Psoas muscle (tissue), 8 donors: ENCODE data around the gene ADAMTSL1. TPM values are rescaled to one million over a fixed set of nuclear protein-coding genes. Genes with fewer than 3 reads are reported as not detected.

Source experiments
- ATAC-seq, 4 donors: fragments of 200-7000 bp; cut with Tn5 transposase; one replicate each; pipeline ENCODE4 v1.9.1; 2020; ENCODE audit warnings: moderate library complexity in 3 of 4, mild to moderate bottlenecking in 2 of 4
- DNase-seq, 2 donors: peaks; one replicate each; pipeline ENCODE4 v3.0.0-alpha.2; 2020
- H3K27ac ChIP-seq: fragments of 200-600 bp; one replicate; pipeline ENCODE4 v1.8.0; 2022
- H3K27me3 ChIP-seq, 3 donors: fragments of 200-600 bp in 1 of 3; one replicate each; pipeline versions ENCODE4 v1.6.1 to v1.8.0; 2013 to 2022; ENCODE audit warnings: low read length in 2 of 3, mild to moderate bottlenecking in 2 of 3, moderate library complexity in 1 of 3; ENCODE audit not compliant: insufficient read depth in 3 of 3
- H3K36me3 ChIP-seq, 2 donors: fragments of 200-600 bp in 1 of 2; one replicate each; pipeline versions ENCODE4 v1.6.1 to v1.8.0; 2013 to 2022; ENCODE audit warnings: low read depth in 1 of 2, mild to moderate bottlenecking in 1 of 2, moderate library complexity in 1 of 2; ENCODE audit not compliant: insufficient read depth in 1 of 2
- H3K4me1 ChIP-seq: fragments of 200-600 bp; one replicate; pipeline ENCODE4 v1.8.0; 2022
- H3K4me3 ChIP-seq: fragments of 200-600 bp; one replicate; pipeline ENCODE4 v1.8.0; 2022; ENCODE audit warnings: mild to moderate bottlenecking
- H3K9me3 ChIP-seq: fragments of 200-600 bp; one replicate; pipeline ENCODE4 v1.8.0; 2022
- WGBS, 3 donors: extraction: QIAGEN DNeasy Blood & Tissue Kit; methylation state at CpG; one replicate each; pipeline versions ENCODE4 v1.1.6 to v1.1.7; 2013; 5-methylcytosine and 5-hydroxymethylcytosine counted together
- intact Hi-C, 2 donors: fragments of 100-400 bp; cut with DNase I; formaldehyde crosslinking; loops; one replicate each; pipeline versions ENCODE4 v1.11.0 to v1.14.2; 2022
- polyA plus RNA-seq, 3 donors: library from polyadenylated mRNA; stranded (reverse); fragments of 200-250 nt; gene quantifications; one replicate each; pipeline ENCODE4 v1.2.3, GENCODE V29; 2013
- total RNA-seq, 4 donors: library from RNA; stranded (reverse); fragmentation: NEBNext Ultra II Directional in 2 of 4; extraction: Animal tissue kit (Norgen Biotek cat#: 25700) in 2 of 4; gene quantifications; one replicate each; pipeline versions ENCODE4 v1.2.1 to v1.2.4, GENCODE V29; 2021 to 2023
- TF ChIP-seq, protein P1 (sequence below): fragments of 200-600 bp; IDR thresholded peaks from one replicate; pipeline ENCODE4 v1.8.0; 2022; ENCODE audit warnings: antibody characterized with exemption
- donor health status: healthy with polysubstance abuse.
- donor health status: DM: no; HTN: no; CAD: no; lungs with moderate emphysema.
- donor health status: Bipolar disorder and iron deficiency.
- donor health status: healthy.
- donor health status: DM: yes; HTN: yes; CAD: no.
- donor health status: DM: no; HTN: no; CAD: no.
- donor health status: DM: no; HTN: no; CAD: no.
- donor health status: DM: yes; HTN: yes; CAD: no.

The ADAMTSL1 gene
- total and polyA plus RNA-seq, 7 donors: 0.08 to 0.57 (median 0.28) TPM

DNA sequence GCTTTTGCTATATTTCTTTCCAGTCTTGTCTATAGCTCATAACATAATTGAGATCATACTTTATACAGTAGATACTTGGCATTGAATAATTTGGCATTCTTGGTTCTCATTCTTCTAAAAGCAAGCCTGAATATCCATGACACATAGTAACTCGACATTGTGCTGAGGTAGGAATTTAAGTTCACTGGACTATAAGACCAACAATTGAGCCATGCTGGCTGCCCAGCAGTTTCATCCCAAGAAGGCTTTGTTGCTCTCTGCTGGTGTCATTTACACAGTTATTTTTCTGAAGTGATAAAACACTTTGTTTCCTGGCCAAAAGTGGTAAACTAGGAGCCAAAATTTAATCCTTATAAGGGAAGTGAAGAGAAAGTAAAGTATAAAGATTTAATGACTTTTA, 192.0 kb downstream of the ADAMTSL1 start:
- H3K27me3 ChIP-seq: no peaks in the 10 kb centered on the region
- no peak overlapping the region for H3K27ac ChIP-seq
- no peak overlapping the region for H3K4me3 ChIP-seq
- DNase-seq (no peak), ATAC-seq (no peak)
- no peaks in the 10 kb centered on the region for H3K36me3 ChIP-seq
- WGBS, 3 donors: 16 to 35% (median 21%) methylated on average over 1 of the region's 1 CpG
- H3K9me3 ChIP-seq: no peaks in the 10 kb centered on the region
- no peaks in the 10 kb centered on the region for H3K4me1 ChIP-seq
- TF ChIP-seq, protein P1, sequence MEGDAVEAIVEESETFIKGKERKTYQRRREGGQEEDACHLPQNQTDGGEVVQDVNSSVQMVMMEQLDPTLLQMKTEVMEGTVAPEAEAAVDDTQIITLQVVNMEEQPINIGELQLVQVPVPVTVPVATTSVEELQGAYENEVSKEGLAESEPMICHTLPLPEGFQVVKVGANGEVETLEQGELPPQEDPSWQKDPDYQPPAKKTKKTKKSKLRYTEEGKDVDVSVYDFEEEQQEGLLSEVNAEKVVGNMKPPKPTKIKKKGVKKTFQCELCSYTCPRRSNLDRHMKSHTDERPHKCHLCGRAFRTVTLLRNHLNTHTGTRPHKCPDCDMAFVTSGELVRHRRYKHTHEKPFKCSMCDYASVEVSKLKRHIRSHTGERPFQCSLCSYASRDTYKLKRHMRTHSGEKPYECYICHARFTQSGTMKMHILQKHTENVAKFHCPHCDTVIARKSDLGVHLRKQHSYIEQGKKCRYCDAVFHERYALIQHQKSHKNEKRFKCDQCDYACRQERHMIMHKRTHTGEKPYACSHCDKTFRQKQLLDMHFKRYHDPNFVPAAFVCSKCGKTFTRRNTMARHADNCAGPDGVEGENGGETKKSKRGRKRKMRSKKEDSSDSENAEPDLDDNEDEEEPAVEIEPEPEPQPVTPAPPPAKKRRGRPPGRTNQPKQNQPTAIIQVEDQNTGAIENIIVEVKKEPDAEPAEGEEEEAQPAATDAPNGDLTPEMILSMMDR: no peak
- intact Hi-C loops: no loop called here

DNA sequence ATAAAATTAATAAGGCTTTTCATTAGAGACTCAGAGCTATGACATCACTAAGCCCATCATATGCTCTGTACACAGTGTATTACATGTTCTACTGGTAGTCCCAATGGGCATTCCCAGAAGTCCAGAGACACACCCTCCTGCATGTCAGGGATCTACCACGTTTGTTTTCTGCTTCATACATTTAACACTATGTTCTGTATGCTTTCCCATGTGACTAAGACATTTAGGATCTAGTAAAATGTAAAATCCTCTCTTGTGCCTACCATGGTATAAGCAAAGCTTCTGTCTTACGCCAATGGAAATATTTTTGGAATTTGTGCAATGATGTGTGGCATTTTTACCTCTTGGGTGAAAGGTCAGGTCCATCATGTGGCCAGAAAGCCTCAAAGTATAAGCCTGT, 192.4 kb downstream of the ADAMTSL1 start:
- Histone ChIP-seq H3K27ac (no peak overlapping the region), H3K27me3 (no peaks in the 10 kb centered on the region), H3K9me3 (no peaks in the 10 kb centered on the region), H3K36me3 (no peaks in the 10 kb centered on the region), H3K4me1 (no peaks in the 10 kb centered on the region), H3K4me3 (no peak overlapping the region)
- DNase-seq (no peak), ATAC-seq (no peak)
- TF ChIP-seq, protein P1: no peak
- WGBS, 3 donors: 49 to 62% (median 54%) methylated on average over 2 of the region's 2 CpGs
- intact Hi-C loops: no loop called here

DNA sequence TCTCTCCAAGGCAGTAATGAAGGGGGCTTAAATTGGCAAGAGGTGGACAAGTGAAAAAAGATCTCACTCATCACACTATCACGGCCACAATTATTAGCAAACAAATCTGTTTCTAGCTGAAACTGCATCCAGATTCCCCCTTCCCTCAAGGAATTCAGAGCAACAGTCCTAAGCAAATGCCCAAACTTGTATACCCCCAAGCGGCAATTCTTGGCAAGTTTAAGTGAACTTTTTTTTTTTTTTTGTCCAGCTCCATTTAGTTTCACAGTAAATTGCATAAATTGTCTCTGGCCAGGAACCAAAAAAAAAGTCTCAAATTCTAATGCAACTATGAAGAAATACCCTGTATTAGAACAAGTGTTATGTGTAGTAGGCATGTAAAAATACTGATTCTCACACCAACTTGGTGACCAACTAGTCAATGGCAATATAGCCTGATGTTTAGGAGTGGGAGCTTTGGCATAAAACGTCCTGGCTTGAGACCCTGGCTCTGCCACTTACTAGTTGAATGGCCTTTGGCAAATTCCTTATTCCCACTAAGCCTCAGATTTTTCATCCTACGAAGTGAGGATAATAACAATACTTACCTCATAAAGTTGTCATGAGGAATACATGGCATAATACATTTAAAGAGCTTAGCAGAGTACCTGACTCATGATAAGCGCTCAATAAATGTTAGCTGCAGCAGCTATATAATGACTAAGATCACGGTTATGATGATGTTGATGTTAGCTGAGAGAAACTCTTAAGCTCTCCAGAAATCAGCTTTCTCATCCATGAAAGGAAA, 193.2 kb downstream of the ADAMTSL1 start:
- H3K27ac ChIP-seq: no peak overlapping the region
- no peak for DNase-seq
- H3K27me3 ChIP-seq: no peaks in the 10 kb centered on the region
- H3K36me3 ChIP-seq: no peaks in the 10 kb centered on the region
- intact Hi-C loops: no loop called here
- H3K4me3 ChIP-seq: no peak overlapping the region
- H3K4me1 ChIP-seq: no peaks in the 10 kb centered on the region
- H3K9me3 ChIP-seq: no peaks in the 10 kb centered on the region
- 51 to 62% (median 52%) methylated on average over 6 of the region's 6 CpGs for WGBS, 3 donors
- TF ChIP-seq, protein P1: no peak
- no peak for ATAC-seq

DNA sequence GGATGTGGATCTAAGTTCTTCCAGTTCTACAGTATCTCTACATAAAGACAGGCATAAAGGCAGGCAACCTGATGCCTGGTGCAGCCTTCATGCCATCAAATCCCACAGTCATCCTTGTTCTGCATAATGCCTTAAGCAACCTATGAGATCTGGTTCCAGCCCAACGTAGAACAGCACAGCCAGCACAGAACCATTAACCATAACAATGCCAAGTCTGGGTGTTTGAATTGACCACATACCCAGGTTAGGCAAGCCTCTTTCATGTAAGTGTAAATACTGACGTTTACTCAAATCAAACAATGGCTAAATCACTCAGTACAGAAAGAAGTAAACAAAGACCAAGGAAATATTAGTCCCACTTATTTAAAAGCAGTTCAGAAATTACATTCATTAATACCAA, 195.0 kb downstream of the ADAMTSL1 start:
- intact Hi-C loops: no loop called here
- WGBS, 3 donors: 56 to 74% (median 58%) methylated on average over 2 of the region's 2 CpGs
- Histone ChIP-seq H3K4me1 (no peaks in the 10 kb centered on the region), H3K4me3 (no peak overlapping the region), H3K27ac (no peak overlapping the region), H3K9me3 (no peaks in the 10 kb centered on the region), H3K36me3 (no peaks in the 10 kb centered on the region), H3K27me3 (no peaks in the 10 kb centered on the region)
- DNase-seq (no peak), ATAC-seq (no peak)
- TF ChIP-seq, protein P1: no peak

DNA sequence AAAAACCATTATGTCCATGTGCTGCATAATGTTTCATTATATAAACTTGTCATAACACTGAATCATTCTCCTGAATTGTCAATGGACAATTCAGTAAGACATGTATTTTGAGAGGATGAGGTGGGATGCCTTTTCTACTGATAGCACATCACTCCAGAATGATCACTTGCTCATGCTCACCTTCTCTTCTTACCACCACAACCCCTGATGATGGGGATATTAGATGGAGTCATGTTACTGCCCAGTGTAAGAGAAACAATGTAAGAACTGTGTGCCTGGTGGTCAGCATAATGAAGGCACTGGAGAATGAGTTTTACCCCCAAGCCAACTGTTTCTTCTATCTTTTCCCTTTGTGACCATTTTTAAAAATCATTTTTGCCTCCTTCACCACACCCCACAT, 198.8 kb downstream of the ADAMTSL1 start:
- H3K4me1 ChIP-seq: no peaks in the 10 kb centered on the region
- no peak overlapping the region for H3K27ac ChIP-seq
- TF ChIP-seq, protein P1: no peak
- intact Hi-C loops: no loop called here
- H3K4me3 ChIP-seq: no peak overlapping the region
- ATAC-seq (no peak), DNase-seq (no peak)
- no peaks in the 10 kb centered on the region for H3K27me3 ChIP-seq
- no peaks in the 10 kb centered on the region for H3K36me3 ChIP-seq
- no peaks in the 10 kb centered on the region for H3K9me3 ChIP-seq
